ENCODE data around the gene SKAP1.
A peak's percentile ranks its signal among the peaks of the same experiment; 100 is the strongest.
"Not testable (repeated sequence)": the region's sequence is repeated elsewhere in the genome, so short reads cannot be mapped to it uniquely, and the experiment has no call there.

Gene SKAP1

DNA sequence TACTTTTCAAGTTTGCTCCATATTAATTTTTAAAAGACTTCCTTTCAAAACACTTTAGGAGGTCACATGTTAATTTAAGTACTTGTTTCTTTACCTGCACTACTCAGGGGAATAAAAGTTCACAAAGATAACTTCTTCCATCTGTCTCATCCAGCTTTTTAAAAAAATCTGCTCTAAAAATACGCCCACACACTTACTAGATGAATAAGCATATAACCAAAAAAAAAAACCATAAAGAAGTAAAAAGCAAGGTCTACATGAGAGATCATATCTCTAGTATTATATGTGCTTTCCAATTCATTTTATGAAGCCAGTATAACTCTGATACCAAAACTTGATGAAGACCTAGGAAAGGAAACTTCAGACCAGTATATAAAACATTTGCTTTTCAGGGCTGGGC lies 17.2 kb downstream of the SKAP1 start:
- H3K4me3 ChIP-seq (replicated peaks; ENCODE audit: low read depth, low read length) = no peak overlapping the region
- DNase-seq (ENCODE audit: extremely low read depth, low read depth) = no peak
- TF ChIP-seq, protein P1, sequence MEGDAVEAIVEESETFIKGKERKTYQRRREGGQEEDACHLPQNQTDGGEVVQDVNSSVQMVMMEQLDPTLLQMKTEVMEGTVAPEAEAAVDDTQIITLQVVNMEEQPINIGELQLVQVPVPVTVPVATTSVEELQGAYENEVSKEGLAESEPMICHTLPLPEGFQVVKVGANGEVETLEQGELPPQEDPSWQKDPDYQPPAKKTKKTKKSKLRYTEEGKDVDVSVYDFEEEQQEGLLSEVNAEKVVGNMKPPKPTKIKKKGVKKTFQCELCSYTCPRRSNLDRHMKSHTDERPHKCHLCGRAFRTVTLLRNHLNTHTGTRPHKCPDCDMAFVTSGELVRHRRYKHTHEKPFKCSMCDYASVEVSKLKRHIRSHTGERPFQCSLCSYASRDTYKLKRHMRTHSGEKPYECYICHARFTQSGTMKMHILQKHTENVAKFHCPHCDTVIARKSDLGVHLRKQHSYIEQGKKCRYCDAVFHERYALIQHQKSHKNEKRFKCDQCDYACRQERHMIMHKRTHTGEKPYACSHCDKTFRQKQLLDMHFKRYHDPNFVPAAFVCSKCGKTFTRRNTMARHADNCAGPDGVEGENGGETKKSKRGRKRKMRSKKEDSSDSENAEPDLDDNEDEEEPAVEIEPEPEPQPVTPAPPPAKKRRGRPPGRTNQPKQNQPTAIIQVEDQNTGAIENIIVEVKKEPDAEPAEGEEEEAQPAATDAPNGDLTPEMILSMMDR (IDR thresholded peaks at IDR 0.05; ENCODE audit: low read depth, low read length, missing control alignments) = no peak

DNA sequence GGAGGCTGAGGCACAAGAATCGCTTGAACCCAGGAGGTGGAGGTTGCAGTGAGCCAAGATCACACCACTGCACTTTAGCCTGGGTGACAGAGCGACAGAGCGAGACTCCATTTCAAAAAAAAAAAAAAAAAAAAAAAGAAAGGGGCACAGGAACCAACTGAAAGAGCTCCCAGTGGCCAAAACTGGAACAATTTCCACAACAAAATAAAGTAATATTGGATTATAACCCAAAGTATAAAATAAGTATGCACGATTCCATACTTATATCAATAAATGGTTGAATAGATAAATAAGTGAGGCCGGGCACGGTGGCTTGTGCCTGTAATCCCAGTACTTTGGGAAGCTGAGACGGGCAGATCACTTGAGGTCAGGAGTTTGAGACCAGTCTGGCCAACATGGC lies 19.2 kb downstream of the SKAP1 start:
- not testable (repeated sequence) for H3K4me3 ChIP-seq (replicated peaks; ENCODE audit: low read depth, low read length); DNase-seq (ENCODE audit: extremely low read depth, low read depth)

DNA sequence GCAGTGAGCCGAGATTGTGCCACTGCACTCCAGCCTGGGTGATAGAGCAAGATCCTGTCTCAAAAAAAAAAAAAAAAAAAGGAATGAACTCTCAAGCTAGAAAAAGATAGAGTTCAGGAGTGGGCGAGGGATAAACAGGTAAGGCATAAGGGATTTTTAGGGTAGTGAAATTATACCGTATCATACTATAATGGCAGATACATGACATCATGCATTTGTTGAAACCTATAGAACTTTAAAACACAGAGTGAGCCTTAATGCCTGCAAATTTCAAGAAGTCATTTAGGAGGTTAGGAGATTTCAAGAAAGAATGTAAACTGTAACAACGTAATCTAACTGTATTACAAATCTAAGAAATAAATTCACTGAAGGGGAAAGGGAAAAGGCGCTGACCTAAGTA lies 20.4 kb downstream of the SKAP1 start:
- DNase-seq (ENCODE audit: extremely low read depth, low read depth) = no peak
- TF ChIP-seq, protein P1 (IDR thresholded peaks at IDR 0.05; ENCODE audit: low read depth, low read length, missing control alignments) = no peak
- no peak overlapping the region for H3K4me3 ChIP-seq (replicated peaks; ENCODE audit: low read depth, low read length)

GRCh38 chr17:48406936-48407567 lies 23.0 kb downstream of the SKAP1 start:
- H3K4me3 ChIP-seq (replicated peaks; ENCODE audit: low read depth, low read length) = no peak overlapping the region
- TF ChIP-seq, protein P1 (IDR thresholded peaks at IDR 0.05; ENCODE audit: low read depth, low read length, missing control alignments) = no peak
- no peak for DNase-seq (ENCODE audit: extremely low read depth, low read depth)

- TF ChIP-seq, protein P1 (IDR thresholded peaks at IDR 0.05; ENCODE audit: low read depth, low read length, missing control alignments) = no peak
- no peak overlapping the region for H3K4me3 ChIP-seq (replicated peaks; ENCODE audit: low read depth, low read length)
- DNase-seq (ENCODE audit: extremely low read depth, low read depth) = no peak
Observed at GRCh38 chr17:48394821-48395220, 35.2 kb downstream of the SKAP1 start.

- TF ChIP-seq, protein P1 (IDR thresholded peaks at IDR 0.05; ENCODE audit: low read depth, low read length, missing control alignments) = no peak
- no peak overlapping the region for H3K4me3 ChIP-seq (replicated peaks; ENCODE audit: low read depth, low read length)
- no peak for DNase-seq (ENCODE audit: extremely low read depth, low read depth)
Observed at GRCh38 chr17:48393283-48393682, 36.7 kb downstream of the SKAP1 start.

DNA sequence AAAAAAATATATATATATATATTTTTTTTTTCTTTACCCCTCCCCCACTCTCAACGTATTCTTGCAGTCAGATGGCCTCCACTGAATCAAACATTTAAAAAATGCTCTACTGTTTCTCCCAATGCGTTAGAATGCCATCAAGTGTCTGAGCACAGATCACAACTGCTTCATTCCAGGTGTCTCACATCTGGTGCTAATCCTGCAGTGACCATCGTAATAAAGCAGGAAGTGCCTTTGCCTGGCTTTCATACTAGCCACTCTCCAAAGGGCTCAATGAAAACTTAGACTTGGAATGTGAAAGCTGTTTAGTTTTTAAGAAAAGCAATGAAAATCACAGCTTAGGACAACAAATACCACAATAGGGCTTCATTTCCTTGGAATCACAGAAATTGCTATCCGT lies 37.2 kb downstream of the SKAP1 start:
- TF ChIP-seq, protein P1 (IDR thresholded peaks at IDR 0.05; ENCODE audit: low read depth, low read length, missing control alignments) = no peak
- no peak overlapping the region for H3K4me3 ChIP-seq (replicated peaks; ENCODE audit: low read depth, low read length)
- DNase-seq (ENCODE audit: extremely low read depth, low read depth) = peak; percentile 24

Data from HFF-Myc (cell line).